ENCODE data around the gene HDAC7.

- TF ChIP-seq CTCF (IDR thresholded peaks at IDR 0.05; ENCODE audit: insufficient read depth, low read depth, low read length) (no peak), EZH2 (IDR thresholded peaks at IDR 0.05; ENCODE audit: insufficient read depth, low read length) (no peak)
Observed at GRCh38 chr12:47772094-47772660, 47.5 kb downstream of the HDAC7 start.

Measured in astrocyte (in vitro differentiated cells and primary cell).